HEK293 (cell line): ENCODE results near the gene DEFB132.

Experiments used
- HOXC10 ChIP-seq: sonication (generic); formaldehyde crosslinking; IDR thresholded peaks from 2 replicates; pipeline ENCODE4 v1.8.1; 2023; ENCODE audit warnings: mild to moderate bottlenecking, missing genetic modification reagents
- KLF9 ChIP-seq: fragments of 450-650 bp; formaldehyde crosslinking; IDR thresholded peaks from 2 replicates; pipeline ENCODE4 v1.5.1; 2016; ENCODE audit warnings: missing biosample characterization, missing genetic modification characterization, low read depth
- MEIS1 ChIP-seq: sonication (generic); formaldehyde crosslinking; IDR thresholded peaks from 2 replicates; pipeline ENCODE4 v1.8.1; 2022; ENCODE audit warnings: missing genetic modification reagents, mild to moderate bottlenecking, borderline replicate concordance
- OVOL3 ChIP-seq: fragments of 450-650 bp; formaldehyde crosslinking; IDR thresholded peaks from 2 replicates; pipeline ENCODE4 v1.5.1; 2016; ENCODE audit warnings: missing biosample characterization, missing genetic modification characterization
- SP7 ChIP-seq: fragments of 450-650 bp; formaldehyde crosslinking; IDR thresholded peaks from 2 replicates; pipeline ENCODE4 v1.5.1; 2016; ENCODE audit warnings: missing biosample characterization, missing genetic modification characterization
- TRIM28 ChIP-seq: IDR thresholded peaks from 2 replicates; pipeline ENCODE4 v1.6.1; 2011; ENCODE audit warnings: low read length, control low read depth, borderline replicate concordance
- YY2 ChIP-seq: fragments of 450-650 bp; formaldehyde crosslinking; IDR thresholded peaks from 2 replicates; pipeline ENCODE4 v1.5.1; 2016; ENCODE audit warnings: missing biosample characterization, missing genetic modification characterization
- ZEB2 ChIP-seq: fragments of 450-650 bp; formaldehyde crosslinking; IDR thresholded peaks from 2 replicates; pipeline ENCODE4 v1.5.1; 2016; ENCODE audit warnings: missing biosample characterization, missing genetic modification characterization
- ZFP41 ChIP-seq: fragments of 450-650 bp; formaldehyde crosslinking; IDR thresholded peaks from 2 replicates; pipeline ENCODE4 v1.5.1; 2016; ENCODE audit warnings: missing biosample characterization, missing genetic modification characterization, borderline replicate concordance
- ZNF175 ChIP-seq: fragments of 450-650 bp; formaldehyde crosslinking; IDR thresholded peaks from 2 replicates; pipeline ENCODE4 v1.5.1; 2016; ENCODE audit warnings: missing biosample characterization, missing genetic modification characterization
- ZNF18 ChIP-seq: fragments of 450-650 bp; formaldehyde crosslinking; IDR thresholded peaks from 2 replicates; pipeline ENCODE4 v1.5.1; 2016; ENCODE audit warnings: missing biosample characterization, missing genetic modification characterization
- ZNF391 ChIP-seq: fragments of 450-650 bp; formaldehyde crosslinking; IDR thresholded peaks from 2 replicates; pipeline ENCODE4 v1.5.1; 2016; ENCODE audit warnings: low read depth, missing biosample characterization, missing genetic modification characterization, borderline replicate concordance
- ZNF561 ChIP-seq: fragments of 450-650 bp; IDR thresholded peaks from 2 replicates; pipeline ENCODE4 v1.5.1; 2018; ENCODE audit warnings: missing biosample characterization, missing genetic modification characterization, borderline replicate concordance
- ZNF585B ChIP-seq: fragments of 450-650 bp; formaldehyde crosslinking; IDR thresholded peaks from 2 replicates; pipeline ENCODE4 v1.5.1; 2016; ENCODE audit warnings: missing biosample characterization, missing genetic modification characterization
- ZNF596 ChIP-seq: fragments of 450-650 bp; IDR thresholded peaks from 2 replicates; pipeline ENCODE4 v1.5.0; 2018; ENCODE audit warnings: missing biosample characterization, mild to moderate bottlenecking, missing genetic modification characterization, moderate library complexity
- ZNF610 ChIP-seq: fragments of 450-650 bp; formaldehyde crosslinking; IDR thresholded peaks from 2 replicates; pipeline ENCODE4 v1.5.1; 2016; ENCODE audit warnings: missing biosample characterization, missing genetic modification characterization, borderline replicate concordance
- ZNF660 ChIP-seq: fragments of 450-650 bp; IDR thresholded peaks from 2 replicates; pipeline ENCODE4 v1.5.1; 2018; ENCODE audit warnings: missing biosample characterization, mild to moderate bottlenecking, missing genetic modification characterization
- ZNF704 ChIP-seq: fragments of 450-650 bp; formaldehyde crosslinking; IDR thresholded peaks from 2 replicates; pipeline ENCODE4 v1.5.1; 2016; ENCODE audit warnings: missing biosample characterization, missing genetic modification characterization
- ZNF776 ChIP-seq: fragments of 450-650 bp; formaldehyde crosslinking; IDR thresholded peaks from 2 replicates; pipeline ENCODE4 v1.5.0; 2017; ENCODE audit warnings: missing biosample characterization, missing genetic modification characterization, borderline replicate concordance
- ZNF837 ChIP-seq: fragments of 450-650 bp; formaldehyde crosslinking; IDR thresholded peaks from 2 replicates; pipeline ENCODE4 v1.5.1; 2016; ENCODE audit warnings: missing biosample characterization, missing genetic modification characterization
- ZXDB ChIP-seq: fragments of 450-650 bp; formaldehyde crosslinking; IDR thresholded peaks from 2 replicates; pipeline ENCODE4 v1.5.1; 2016; ENCODE audit warnings: missing biosample characterization, missing genetic modification characterization
- TF ChIP-seq, protein P1 (sequence below): fragments of 450-650 bp; formaldehyde crosslinking; IDR thresholded peaks from 2 replicates; pipeline ENCODE4 v1.5.1; 2016; ENCODE audit warnings: missing biosample characterization, missing genetic modification characterization
- TF ChIP-seq, protein P2 (sequence below): fragments of 450-650 bp; formaldehyde crosslinking; IDR thresholded peaks from 2 replicates; pipeline ENCODE4 v1.5.1; 2016; ENCODE audit warnings: missing biosample characterization, missing genetic modification characterization
- TF ChIP-seq, protein P3 (sequence below): fragments of 450-650 bp; formaldehyde crosslinking; IDR thresholded peaks from 2 replicates; pipeline ENCODE4 v1.5.1; 2016; ENCODE audit warnings: missing biosample characterization, missing genetic modification characterization
- TF ChIP-seq, protein P4 (sequence below): fragments of 450-650 bp; formaldehyde crosslinking; IDR thresholded peaks from 2 replicates; pipeline ENCODE4 v1.5.1; 2016; ENCODE audit warnings: missing biosample characterization, missing genetic modification characterization
- TF ChIP-seq, protein P5 (sequence below): fragments of 450-650 bp; formaldehyde crosslinking; IDR thresholded peaks from 2 replicates; pipeline ENCODE4 v1.5.1; 2016; ENCODE audit warnings: missing biosample characterization, missing genetic modification characterization

DEFB132 gene

GRCh38 chr20:290084-290831 lies 32.7 kb downstream of the DEFB132 start, which contains the start of gene C20orf96 (continued):
- TF ChIP-seq, protein P1, sequence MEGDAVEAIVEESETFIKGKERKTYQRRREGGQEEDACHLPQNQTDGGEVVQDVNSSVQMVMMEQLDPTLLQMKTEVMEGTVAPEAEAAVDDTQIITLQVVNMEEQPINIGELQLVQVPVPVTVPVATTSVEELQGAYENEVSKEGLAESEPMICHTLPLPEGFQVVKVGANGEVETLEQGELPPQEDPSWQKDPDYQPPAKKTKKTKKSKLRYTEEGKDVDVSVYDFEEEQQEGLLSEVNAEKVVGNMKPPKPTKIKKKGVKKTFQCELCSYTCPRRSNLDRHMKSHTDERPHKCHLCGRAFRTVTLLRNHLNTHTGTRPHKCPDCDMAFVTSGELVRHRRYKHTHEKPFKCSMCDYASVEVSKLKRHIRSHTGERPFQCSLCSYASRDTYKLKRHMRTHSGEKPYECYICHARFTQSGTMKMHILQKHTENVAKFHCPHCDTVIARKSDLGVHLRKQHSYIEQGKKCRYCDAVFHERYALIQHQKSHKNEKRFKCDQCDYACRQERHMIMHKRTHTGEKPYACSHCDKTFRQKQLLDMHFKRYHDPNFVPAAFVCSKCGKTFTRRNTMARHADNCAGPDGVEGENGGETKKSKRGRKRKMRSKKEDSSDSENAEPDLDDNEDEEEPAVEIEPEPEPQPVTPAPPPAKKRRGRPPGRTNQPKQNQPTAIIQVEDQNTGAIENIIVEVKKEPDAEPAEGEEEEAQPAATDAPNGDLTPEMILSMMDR (tag by site-specific recombination): no peak
- TF ChIP-seq ZEB2 (no peak), ZNF704 (tag by site-specific recombination) (no peak), ZNF596 (tag by site-specific recombination) (no peak), ZFP41 (tag by site-specific recombination) (no peak), ZNF585B (tag by site-specific recombination) (no peak), ZNF175 (tag by site-specific recombination) (no peak), ZNF18 (tag by site-specific recombination) (no peak), HOXC10 (no peak), ZNF610 (tag by site-specific recombination) (no peak), ZNF391 (no peak), ZNF660 (no peak), SP7 (tag by site-specific recombination) (no peak), TRIM28 (0 out of 2 replicates have a peak, but pooled peaks have one; percentile 2), YY2 (no peak), KLF9 (tag by site-specific recombination) (peak; percentile 79), ZNF837 (no peak), ZNF561 (tag by site-specific recombination) (no peak), ZXDB (tag by site-specific recombination) (no peak), MEIS1 (CRISPR knock-in tag) (no peak), ZNF776 (tag by site-specific recombination) (no peak), OVOL3 (no peak)
- TF ChIP-seq, protein P2, sequence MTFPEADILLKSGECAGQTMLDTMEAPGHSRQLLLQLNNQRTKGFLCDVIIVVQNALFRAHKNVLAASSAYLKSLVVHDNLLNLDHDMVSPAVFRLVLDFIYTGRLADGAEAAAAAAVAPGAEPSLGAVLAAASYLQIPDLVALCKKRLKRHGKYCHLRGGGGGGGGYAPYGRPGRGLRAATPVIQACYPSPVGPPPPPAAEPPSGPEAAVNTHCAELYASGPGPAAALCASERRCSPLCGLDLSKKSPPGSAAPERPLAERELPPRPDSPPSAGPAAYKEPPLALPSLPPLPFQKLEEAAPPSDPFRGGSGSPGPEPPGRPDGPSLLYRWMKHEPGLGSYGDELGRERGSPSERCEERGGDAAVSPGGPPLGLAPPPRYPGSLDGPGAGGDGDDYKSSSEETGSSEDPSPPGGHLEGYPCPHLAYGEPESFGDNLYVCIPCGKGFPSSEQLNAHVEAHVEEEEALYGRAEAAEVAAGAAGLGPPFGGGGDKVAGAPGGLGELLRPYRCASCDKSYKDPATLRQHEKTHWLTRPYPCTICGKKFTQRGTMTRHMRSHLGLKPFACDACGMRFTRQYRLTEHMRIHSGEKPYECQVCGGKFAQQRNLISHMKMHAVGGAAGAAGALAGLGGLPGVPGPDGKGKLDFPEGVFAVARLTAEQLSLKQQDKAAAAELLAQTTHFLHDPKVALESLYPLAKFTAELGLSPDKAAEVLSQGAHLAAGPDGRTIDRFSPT (tag by site-specific recombination): no peak
- TF ChIP-seq, protein P3, sequence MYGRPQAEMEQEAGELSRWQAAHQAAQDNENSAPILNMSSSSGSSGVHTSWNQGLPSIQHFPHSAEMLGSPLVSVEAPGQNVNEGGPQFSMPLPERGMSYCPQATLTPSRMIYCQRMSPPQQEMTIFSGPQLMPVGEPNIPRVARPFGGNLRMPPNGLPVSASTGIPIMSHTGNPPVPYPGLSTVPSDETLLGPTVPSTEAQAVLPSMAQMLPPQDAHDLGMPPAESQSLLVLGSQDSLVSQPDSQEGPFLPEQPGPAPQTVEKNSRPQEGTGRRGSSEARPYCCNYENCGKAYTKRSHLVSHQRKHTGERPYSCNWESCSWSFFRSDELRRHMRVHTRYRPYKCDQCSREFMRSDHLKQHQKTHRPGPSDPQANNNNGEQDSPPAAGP (tag by site-specific recombination): no peak
- TF ChIP-seq, protein P4, sequence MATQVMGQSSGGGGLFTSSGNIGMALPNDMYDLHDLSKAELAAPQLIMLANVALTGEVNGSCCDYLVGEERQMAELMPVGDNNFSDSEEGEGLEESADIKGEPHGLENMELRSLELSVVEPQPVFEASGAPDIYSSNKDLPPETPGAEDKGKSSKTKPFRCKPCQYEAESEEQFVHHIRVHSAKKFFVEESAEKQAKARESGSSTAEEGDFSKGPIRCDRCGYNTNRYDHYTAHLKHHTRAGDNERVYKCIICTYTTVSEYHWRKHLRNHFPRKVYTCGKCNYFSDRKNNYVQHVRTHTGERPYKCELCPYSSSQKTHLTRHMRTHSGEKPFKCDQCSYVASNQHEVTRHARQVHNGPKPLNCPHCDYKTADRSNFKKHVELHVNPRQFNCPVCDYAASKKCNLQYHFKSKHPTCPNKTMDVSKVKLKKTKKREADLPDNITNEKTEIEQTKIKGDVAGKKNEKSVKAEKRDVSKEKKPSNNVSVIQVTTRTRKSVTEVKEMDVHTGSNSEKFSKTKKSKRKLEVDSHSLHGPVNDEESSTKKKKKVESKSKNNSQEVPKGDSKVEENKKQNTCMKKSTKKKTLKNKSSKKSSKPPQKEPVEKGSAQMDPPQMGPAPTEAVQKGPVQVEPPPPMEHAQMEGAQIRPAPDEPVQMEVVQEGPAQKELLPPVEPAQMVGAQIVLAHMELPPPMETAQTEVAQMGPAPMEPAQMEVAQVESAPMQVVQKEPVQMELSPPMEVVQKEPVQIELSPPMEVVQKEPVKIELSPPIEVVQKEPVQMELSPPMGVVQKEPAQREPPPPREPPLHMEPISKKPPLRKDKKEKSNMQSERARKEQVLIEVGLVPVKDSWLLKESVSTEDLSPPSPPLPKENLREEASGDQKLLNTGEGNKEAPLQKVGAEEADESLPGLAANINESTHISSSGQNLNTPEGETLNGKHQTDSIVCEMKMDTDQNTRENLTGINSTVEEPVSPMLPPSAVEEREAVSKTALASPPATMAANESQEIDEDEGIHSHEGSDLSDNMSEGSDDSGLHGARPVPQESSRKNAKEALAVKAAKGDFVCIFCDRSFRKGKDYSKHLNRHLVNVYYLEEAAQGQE (tag by site-specific recombination): peak; percentile 51; the same call in 1 of the 2 replicates
- TF ChIP-seq, protein P5, sequence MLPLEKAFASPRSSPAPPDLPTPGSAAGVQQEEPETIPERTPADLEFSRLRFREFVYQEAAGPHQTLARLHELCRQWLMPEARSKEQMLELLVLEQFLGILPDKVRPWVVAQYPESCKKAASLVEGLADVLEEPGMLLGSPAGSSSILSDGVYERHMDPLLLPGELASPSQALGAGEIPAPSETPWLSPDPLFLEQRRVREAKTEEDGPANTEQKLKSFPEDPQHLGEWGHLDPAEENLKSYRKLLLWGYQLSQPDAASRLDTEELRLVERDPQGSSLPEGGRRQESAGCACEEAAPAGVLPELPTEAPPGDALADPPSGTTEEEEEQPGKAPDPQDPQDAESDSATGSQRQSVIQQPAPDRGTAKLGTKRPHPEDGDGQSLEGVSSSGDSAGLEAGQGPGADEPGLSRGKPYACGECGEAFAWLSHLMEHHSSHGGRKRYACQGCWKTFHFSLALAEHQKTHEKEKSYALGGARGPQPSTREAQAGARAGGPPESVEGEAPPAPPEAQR: no peak
